Endothelial cell of umbilical vein (primary cell): ENCODE results near the gene BCL2L13.

Experiments
- EZH2 ChIP-seq: IDR thresholded peaks from 2 replicates; pipeline ENCODE4 v1.6.1; 2012; ENCODE audit warnings: borderline replicate concordance, low read depth, mild to moderate bottlenecking, moderate library complexity, low read length, inconsistent platforms; ENCODE audit not compliant: severe bottlenecking
- TF ChIP-seq, protein P1 (sequence below): IDR thresholded peaks from 2 replicates; pipeline ENCODE4 v1.6.1; 2011; ENCODE audit not compliant: insufficient read depth, insufficient read length

DNA sequence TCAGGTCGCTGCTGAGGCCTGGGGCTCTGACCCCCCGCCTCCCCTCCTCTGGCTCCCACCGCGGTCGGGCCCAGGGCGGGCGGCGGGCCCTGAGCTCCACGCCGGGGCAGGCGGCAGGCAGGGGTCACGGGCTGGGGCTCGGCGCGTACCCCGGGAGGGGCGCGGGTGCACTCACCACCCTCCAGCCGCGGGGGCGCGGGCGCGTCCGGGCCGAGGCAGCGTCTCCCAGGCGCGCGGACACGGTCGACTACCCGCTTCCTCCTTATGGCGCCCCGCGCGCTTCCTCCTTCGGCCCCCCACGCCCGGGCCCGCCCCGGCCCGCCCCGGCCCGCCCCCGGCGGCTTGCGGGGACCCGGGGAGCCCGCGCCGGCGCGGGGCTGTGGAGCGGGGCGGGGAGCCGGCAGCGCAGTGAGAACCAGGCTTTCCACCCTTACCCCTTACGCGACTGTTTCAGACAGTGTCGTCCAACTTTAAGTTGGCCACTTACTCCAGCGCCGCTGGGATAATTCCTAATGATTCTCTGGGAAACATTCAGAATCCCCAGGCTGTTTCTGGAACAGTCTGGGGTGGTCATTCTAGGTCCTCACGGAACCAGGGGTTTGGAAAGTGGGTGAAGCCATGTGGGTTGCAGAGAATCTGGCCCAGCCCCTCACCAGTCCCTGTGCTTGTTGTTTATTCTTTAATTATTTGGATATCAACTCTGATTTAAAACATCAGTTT is 135.8 kb downstream of the BCL2L13 start, which contains the start of gene BID:
- TF ChIP-seq, protein P1, sequence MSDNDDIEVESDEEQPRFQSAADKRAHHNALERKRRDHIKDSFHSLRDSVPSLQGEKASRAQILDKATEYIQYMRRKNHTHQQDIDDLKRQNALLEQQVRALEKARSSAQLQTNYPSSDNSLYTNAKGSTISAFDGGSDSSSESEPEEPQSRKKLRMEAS = no peak
- no peak for TF ChIP-seq EZH2
